AG04449 (cell line): ENCODE measurements around the gene LRRC56.

Source experiments
- CTCF ChIA-PET: fragments of 350-600 bp; formaldehyde crosslinking; extraction: SDS; loops from one replicate; lab custom pipeline; 2021; ENCODE audit warnings: antibody characterized with exemption; lab: Yijun Ruan, JAX
- POLR2A ChIA-PET: fragments of 400-600, 350-600 bp; formaldehyde crosslinking; extraction: SDS; loops from one replicate; lab custom pipeline; 2020; ENCODE audit warnings: antibody characterized with exemption, inconsistent platforms; lab: Yijun Ruan, JAX
- DNase-seq: peaks from one replicate; pipeline ENCODE4 v3.0.0-alpha.2; 2010; ENCODE audit warnings: low read depth, low spot score
- H3K4me3 ChIP-seq: 2 replicates; pipeline ENCODE4 v1.5.1; 2011; ENCODE audit warnings: low read depth, mild to moderate bottlenecking, control low read depth, low read length
- TF ChIP-seq, protein P1 (sequence below): IDR thresholded peaks from one replicate; pipeline ENCODE4 v1.5.1; 2011; ENCODE audit warnings: mild to moderate bottlenecking, moderate library complexity, low read length, control low read depth, inconsistent platforms; ENCODE audit not compliant: insufficient read depth; ENCODE audit errors: missing control alignments

The LRRC56 gene

GRCh38 chr11:537622-538430 lies 499 bp downstream of the LRRC56 start:
- no peak for DNase-seq
- ChIA-PET POLR2A (no interaction called here), CTCF (interaction anchor here (1.7 to 3.7 kb wide), 3 partner anchors 14 to 19 kb away, joined by 5 to 17 read pairs (median 6); no protein-coding TSS in a partner anchor)
- TF ChIP-seq, protein P1, sequence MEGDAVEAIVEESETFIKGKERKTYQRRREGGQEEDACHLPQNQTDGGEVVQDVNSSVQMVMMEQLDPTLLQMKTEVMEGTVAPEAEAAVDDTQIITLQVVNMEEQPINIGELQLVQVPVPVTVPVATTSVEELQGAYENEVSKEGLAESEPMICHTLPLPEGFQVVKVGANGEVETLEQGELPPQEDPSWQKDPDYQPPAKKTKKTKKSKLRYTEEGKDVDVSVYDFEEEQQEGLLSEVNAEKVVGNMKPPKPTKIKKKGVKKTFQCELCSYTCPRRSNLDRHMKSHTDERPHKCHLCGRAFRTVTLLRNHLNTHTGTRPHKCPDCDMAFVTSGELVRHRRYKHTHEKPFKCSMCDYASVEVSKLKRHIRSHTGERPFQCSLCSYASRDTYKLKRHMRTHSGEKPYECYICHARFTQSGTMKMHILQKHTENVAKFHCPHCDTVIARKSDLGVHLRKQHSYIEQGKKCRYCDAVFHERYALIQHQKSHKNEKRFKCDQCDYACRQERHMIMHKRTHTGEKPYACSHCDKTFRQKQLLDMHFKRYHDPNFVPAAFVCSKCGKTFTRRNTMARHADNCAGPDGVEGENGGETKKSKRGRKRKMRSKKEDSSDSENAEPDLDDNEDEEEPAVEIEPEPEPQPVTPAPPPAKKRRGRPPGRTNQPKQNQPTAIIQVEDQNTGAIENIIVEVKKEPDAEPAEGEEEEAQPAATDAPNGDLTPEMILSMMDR = no peak
- H3K4me3 ChIP-seq = peak overlapping the region; percentile 49

- CTCF ChIA-PET = interaction anchor here (1.7 to 3.7 kb wide), 2 partner anchors 17 to 19 kb away, joined by 6 to 17 read pairs; no protein-coding TSS in a partner anchor
- no peak for DNase-seq
- TF ChIP-seq, protein P1 = no peak
- no peak overlapping the region for H3K4me3 ChIP-seq
- POLR2A ChIA-PET = no interaction called here
These were observed 1.2 kb downstream of the LRRC56 start for GRCh38 chr11:538431-539051.

DNA sequence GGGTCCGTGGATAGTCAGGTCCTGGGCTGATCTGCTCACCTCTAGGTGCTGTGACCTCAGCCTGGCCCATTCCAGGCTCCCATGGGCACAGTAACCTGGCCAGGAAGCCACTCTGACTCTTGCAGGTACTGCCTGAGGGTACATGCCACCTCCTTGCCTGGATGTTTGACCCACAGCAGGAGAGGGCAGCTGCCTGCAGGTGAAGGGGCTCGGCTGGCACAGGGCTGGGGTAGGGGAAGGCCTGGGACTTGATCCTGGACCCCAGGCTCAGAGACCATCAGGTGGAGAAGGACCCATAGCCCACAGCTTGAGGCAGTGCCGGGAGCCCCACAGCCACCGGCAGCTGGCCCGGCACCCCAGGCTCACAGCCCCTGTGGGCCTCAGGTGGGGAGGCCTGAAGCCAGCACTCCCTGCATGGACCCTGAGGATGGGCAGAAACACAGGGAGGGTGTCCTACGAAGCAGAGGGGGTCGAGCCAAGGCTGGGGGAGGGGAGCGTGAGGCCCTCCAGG lies 2.7 kb downstream of the LRRC56 start:
- POLR2A ChIA-PET = no interaction called here
- DNase-seq = no peak
- TF ChIP-seq, protein P1 = no peak
- no peak overlapping the region for H3K4me3 ChIP-seq
- CTCF ChIA-PET = interaction anchor here (1.6 kb wide), 1 partner anchor 15 kb away, joined by 5 read pairs; no protein-coding TSS in a partner anchor

DNA sequence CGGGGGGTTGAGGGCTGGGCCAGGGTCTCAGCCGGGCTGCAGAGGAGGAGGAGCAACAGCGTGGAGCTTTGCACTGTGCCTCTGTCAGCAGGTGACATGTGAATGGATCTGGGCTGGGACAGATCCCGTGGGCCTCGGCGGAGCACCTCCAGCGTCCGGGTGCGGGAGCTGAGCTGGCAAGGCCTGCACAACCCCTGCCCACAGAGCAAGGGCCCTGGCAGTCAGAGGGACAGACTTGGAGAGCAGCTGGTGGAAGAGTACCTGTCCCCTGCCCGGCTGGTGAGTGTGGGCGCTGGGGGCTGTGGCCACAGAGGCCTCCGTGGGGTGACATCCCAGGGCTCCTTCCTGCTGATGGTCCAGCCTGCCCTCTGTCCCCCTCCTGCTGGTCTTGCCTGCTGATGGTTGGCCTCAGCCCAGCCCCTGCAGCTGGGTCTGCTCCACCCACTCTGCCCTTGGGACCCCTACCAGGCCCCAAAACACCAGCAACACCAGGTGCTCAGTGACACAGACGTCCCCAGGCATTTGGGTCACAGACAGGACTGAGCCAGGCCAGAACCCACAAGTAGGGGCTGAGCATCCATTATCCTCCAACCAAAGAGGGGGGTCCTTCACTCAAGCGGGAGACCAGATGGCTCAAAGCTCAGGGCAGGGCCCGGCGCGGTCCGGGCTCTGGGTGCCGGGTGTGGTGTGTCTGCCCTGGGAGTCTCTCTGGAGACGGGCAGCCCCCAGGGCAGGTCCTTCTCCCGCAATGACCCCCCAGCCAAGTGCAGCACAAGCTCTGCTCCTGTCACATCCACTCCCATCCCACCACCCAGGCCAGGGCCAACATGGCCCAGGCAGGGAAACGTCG lies 3.5 kb downstream of the LRRC56 start:
- POLR2A ChIA-PET = no interaction called here
- CTCF ChIA-PET = interaction anchor here (1.6 kb wide), 1 partner anchor 14 kb away, joined by 5 read pairs; no protein-coding TSS in a partner anchor
- no peak for DNase-seq
- TF ChIP-seq, protein P1 = no peak
- H3K4me3 ChIP-seq = no peak overlapping the region

DNA sequence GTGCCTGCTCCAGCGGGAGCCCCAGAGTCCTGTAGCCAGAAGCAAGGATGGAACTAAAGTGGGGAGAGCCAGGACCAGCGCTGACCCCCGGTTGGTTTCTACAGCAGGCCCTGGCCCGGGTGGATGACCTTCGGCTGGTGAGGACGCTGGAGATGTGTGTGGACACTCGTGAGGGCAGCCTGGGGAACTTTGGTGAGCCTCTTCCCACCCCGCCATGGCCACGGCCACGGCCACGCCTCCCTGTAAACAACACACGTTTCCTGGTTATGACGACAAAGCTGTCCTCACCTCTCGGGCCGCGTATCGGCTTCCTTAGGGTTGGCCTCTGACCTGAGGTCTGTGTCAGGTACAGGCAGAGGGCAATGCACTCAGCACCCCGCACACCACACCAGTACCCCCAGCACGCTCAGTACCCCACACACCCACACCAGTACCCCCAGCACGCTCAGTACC lies 4.1 kb downstream of the LRRC56 start:
- H3K4me3 ChIP-seq = no peak overlapping the region
- TF ChIP-seq, protein P1 = no peak
- CTCF ChIA-PET = interaction anchor here (1.6 kb wide), 1 partner anchor 13 kb away, joined by 5 read pairs; no protein-coding TSS in a partner anchor
- POLR2A ChIA-PET = no interaction called here
- no peak for DNase-seq
